ENCODE measurements around the gene AGPAT4.

GRCh38 chr6:161108916-161109315, 164.9 kb downstream of the AGPAT4 start:
- no peak for TF ChIP-seq CTCF (conservative IDR thresholded peaks at IDR 0.05; ENCODE audit: low read depth, low read length)
- TF ChIP-seq FOS (IDR thresholded peaks at IDR 0.05; ENCODE audit: low read depth, low read length), result no peak
